GM21737 (cell line): Measurements from ENCODE around the gene LCE3E.
"Not testable (repeated sequence)": the region's sequence is repeated elsewhere in the genome, so short reads cannot be mapped to it uniquely, and the experiment has no call there.

Source experiments
- ATAC-seq: cut with Tn5 transposase; IDR thresholded peaks from one replicate; pipeline ENCODE4 v1.9.1; 2021; ENCODE audit warnings: mild to moderate bottlenecking, moderate library complexity; ENCODE audit not compliant: unreplicated experiment

The LCE3E gene, protein sequence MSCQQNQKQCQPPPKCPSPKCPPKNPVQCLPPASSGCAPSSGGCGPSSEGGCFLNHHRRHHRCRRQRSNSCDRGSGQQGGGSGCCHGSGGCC

GRCh38 chr1:152566681-152567080 is at the start of gene LCE3E:
Gene LCE3E (minus strand): TSS chr1:152566780. CDS start chr1:152566208, 572 bp downstream.
- no peak for ATAC-seq

DNA sequence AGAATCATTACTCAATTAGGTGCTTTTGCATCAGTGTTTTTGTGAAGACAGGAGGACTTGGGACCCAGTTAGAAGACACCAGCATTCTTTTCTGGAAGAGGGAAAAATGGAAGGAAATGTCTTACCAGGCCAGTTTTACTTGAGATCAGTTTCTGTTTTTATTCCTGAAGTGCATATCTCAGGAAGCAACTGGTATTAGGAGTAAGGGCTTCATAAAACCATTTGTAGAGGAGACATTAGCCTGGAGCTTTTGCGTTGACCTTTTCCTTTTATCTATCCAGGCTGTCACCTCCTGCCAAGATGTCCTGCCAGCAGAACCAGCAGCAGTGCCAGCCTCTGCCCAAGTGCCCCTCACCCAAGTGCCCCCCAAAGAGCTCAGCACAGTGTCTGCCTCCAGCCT is 46.9 kb upstream of the LCE3E start, which contains the start of gene LCE3B:
TSS of gene LCE3B (plus strand) at position 301 of the 400 bp plus-strand sequence. CDS start at position 301, 0 bp downstream.
- no peak for ATAC-seq

DNA sequence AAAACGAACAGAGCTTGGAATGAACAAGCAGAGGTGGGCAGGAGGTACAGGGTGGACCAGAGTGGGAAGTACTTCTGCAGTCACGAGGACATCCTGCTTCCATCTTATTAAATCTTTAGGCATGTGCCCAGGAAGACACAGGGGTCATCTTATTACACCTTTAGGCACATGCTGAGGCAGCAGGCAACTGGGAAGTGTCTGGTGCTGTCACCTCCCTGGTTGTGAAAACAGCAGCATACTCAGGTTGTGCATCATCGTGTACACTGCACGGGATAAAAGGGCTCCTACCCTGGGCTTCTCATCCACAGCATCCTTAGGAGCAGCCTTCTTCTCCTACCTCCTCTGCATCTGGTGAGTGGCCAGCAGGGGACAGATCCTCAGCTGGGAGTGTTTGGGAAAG is 33.4 kb upstream of the LCE3E start, which contains the start of gene LCE3C:
TSS of gene LCE3C (plus strand) at position 301 of the 400 bp plus-strand sequence. CDS start 498 bp downstream, outside the sequence.
- no peak for ATAC-seq

GRCh38 chr1:152596986-152597385 is 30.4 kb upstream of the LCE3E start:
- ATAC-seq: no peak

DNA sequence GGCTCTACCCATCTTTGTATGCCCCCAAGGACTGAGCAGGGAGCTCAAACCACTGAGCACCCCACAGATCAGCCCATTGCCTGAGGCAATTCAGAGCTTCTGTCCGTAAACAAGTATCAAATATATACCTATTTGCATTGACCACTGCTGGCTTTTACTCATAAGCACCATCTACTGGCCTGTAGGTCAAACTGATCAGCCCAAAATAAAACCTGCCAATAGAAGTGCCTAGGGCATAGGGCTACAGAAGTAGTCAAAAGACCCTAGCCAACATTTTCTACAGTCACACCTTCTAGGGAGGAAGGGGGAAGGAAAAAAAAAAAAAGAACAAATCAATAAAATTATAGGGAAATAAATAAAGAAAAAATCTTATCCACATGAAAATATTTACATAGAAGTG is 19.0 kb upstream of the LCE3E start:
- ATAC-seq: no peak

- no peak for ATAC-seq
Measured at GRCh38 chr1:152582647-152583046, 16.1 kb upstream of the LCE3E start.

DNA sequence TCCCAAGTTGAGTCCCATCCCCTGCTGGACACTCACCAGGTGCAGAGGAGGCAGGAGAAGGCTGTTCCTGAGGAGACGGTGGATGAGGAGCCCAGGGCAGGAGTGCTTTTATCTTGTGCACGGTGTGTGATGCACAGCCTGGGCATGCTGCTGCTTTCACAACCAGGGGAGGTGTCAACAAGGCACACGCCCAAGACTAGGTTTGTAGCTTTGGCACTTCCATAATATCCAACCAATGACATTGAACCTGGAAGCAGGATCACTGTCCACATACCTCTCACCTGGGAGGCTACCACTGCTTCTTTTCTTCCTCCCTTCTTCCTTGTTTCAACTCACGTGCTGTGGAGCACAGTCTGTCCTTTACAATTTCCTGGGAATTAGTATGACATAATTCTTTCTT is 13.9 kb upstream of the LCE3E start, which contains the start of gene LCE3D:
TSS of gene LCE3D (minus strand) at position 84 of the 400 bp plus-strand sequence. CDS start 580 bp downstream, outside the sequence.
- ATAC-seq: no peak

DNA sequence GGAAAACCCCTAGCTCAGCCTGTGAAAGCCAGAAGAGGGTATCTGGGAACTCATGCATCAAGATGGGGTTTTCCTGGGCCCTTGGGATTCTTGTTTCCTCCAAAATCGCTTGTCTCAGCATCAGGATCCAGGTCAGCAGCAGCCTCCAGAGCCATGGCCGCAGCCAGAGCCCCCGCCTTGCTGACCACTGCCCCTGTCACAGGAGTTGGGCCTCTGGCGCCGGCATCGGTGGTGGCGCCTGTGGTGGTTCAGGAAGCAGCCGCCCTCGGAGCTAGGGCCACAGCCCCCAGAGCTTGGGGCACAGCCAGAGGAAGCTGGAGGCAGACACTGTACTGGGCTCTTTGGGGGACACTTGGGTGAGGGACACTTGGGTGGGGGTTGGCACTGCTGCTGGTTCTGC is 12.9 kb upstream of the LCE3E start:
- not testable (repeated sequence) for ATAC-seq

- no peak for ATAC-seq
Measured at GRCh38 chr1:152577168-152577567, 10.6 kb upstream of the LCE3E start.

- no peak for ATAC-seq
Measured at GRCh38 chr1:152565535-152566215, 905 bp downstream of the LCE3E start.

DNA sequence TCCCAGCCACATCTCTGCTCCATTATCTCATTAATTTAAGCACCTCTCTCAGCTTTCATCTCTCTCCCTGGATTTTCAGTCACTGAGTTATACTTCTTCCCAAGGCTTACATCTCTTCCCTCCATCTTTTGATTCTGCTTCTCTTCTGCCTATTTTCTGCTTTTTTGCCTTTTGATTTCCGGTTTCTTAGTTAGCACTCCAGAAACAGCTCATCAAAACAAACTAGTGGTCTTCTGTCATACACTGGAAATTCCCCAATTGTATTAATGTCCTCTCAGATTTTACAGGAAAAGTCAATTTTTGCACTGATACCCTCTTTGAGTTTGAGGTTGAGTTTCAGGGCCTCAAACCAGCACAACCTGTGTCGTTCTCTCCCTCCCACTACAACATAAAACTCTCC is 1.5 kb downstream of the LCE3E start:
- ATAC-seq: no peak

DNA sequence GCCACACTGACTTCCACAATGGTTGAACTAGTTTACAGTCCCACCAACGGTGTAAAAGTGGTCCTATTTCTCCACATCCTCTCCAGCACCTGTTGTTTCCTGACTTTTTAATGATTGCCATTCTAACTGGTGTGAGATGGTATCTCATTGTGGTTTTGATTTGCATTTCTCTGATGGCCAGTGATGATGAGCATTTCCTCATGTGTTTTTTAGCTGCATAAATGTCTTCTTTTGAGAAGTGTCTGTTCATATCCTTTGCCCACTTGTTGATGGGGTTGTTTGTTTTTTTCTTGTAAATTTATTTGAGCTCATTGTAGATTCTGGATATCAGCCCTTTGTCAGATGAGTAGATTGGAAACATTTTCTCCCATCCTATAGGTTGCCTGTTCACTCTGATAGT is 18.2 kb downstream of the LCE3E start:
- not testable (repeated sequence) for ATAC-seq

DNA sequence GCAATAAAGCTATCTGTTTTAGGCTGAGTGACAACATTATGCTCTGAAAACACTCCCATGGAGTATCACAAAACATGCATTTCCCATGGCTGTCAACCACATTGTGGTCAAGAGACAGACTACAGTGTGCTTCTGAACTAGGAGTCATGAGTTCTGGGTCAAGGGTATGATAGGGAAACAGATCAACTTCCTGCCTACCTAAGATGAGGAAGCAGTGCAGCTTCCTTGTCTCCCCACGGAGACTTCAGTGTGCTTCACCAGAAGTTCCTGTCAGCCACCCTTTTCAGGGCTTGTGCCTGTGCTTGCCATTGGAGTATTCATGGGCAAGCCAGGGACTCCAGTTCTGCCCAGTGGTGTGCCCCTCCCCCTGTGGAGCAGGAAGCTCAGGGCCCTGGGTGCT is 19.9 kb downstream of the LCE3E start:
- no peak for ATAC-seq

GRCh38 chr1:152543820-152544219 is 22.8 kb downstream of the LCE3E start:
- ATAC-seq: no peak

GRCh38 chr1:152539901-152540300 is 26.7 kb downstream of the LCE3E start:
- ATAC-seq: no peak

- no peak for ATAC-seq
Measured at GRCh38 chr1:152537496-152537895, 29.1 kb downstream of the LCE3E start.

DNA sequence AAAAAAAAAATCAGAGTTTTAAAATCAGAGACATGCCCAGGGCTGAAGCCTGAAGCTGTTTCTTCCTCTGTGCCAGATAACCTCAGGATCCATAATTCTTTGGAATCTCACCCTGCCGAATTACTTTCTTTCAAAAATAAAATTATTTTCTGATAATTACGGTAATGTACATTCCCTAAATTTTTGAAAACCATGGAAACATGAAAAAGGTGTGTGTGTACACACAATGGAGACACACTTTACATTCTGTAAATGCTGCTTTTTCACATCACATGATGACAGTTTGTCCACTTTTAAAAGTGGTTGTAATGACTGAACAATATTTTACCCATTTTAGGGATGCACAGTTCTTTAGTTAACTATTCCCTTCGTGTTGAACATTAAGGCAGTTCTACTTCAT is 30.8 kb downstream of the LCE3E start:
- ATAC-seq: no peak

DNA sequence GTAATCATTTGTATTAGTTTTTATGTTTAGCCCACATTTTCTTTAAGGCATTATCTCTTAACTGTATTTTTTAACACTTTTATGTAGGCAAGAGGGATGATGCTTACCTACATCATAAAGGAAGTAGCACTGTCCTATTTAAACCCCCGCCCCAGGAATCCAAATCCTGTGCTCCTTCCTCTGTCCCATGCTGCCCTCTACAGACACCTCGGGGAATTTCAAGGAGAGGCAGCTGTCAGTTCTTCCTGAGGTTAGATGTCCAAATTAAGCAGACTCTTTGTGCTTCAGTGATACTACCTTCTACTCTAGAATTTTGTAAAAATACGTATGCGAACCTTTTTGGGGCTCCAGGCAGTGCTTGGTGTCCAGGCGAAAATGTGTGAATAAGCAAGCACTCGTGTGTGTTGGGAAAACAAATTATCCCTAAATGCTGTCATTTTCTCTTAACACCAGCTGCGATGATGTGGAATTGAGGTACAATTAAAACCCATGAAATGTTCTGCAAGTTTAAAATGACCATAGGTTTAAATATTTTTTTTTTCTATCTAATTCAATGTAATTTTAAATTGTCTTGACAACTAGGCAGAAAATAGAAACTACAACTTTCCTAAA is 33.1 kb downstream of the LCE3E start:
- ATAC-seq: no peak

DNA sequence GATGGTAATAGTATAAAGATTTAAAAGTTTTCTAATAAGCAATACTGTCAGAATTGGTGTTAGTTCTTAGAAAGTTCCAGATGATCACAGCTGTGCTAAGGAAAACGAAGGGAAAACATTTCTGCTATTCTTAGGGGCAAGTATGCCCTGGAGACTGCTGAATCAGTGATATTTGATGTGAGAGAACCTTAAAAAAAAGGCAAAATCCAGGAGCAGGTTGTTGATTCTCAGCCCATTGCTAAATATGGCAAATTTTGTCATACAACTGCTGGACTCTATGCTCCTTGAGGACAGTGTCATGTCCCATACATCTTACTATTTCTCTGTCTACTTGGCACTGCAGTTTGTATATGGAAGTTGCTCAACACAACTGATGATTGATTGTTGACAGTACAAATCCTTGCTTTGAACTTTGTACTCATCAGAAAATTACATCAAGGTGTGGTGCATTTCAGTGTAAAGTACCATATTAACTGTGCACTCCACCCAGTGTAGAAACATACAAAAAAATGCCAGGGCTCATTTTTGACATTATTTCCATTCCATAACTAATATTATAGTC is 41.4 kb downstream of the LCE3E start:
- no peak for ATAC-seq

DNA sequence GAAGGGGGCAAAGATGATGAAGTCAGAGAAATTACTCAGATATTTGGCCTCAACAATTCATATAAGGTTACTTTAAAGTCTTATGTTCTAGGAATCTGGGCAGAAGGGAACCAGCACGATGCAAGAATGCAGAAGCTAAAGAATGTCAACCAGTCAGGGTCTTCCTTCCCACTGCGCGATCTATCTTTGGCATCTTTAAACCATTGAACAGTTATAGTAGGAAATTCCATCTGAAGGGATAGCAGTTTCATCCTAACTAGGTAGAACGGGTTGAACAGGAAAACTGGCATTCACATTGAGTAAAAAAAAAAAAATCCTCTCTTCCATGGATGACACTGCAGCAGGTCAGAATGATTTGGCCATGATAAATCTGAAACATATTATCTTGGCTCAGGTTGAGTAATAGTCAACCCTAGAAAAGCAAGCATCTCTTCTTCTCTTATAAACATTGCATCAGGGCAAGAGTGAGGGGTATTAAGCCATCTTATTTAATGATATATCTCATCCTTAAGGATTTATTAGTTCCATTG is 46.0 kb downstream of the LCE3E start:
- ATAC-seq: no peak

DNA sequence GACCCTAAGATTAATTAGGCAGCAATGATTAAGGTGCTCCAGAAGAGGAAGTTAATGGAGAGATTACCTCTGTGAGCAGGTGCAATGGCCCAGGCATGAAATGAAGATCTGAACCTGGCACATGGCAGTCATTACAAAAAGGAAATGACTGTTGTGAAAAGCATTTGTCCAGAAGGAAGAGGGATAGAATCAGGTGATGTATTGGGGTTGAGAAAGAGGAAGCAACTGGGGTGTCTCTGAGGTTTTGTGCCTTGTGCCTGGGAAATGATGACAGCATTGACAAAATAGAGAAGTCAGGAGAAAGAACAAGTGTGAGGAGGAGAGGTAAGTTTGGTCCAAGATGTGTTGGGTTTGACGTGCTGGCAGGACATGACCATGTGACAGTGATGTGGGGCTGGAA is 46.7 kb downstream of the LCE3E start:
- ATAC-seq: no peak
